ENCODE data around the gene MYPN. TPM values are rescaled to one million over a fixed set of nuclear protein-coding genes. Genes with fewer than 3 reads are reported as not detected.

Gene MYPN
- total RNA-seq, 1 experiment from 2014 or later = not detected

DNA sequence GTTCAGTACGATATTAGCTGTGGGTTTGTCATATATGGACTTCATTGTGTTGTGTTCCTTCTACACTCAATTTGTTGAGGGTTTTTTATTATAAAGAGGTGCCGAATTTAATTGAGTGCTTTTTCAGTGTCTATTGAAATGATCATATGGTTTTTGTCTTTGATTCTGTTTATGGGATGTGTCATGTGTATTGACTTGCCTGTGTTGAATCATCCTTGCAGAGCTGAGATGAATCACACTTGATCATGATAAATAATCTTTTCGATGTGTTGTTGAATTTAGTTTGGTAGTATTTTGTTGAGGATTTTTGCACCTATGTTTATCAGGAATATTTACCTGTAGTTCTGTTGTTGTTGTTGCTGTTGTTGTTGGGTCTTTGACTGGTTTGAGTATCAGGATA, 82.8 kb downstream of the MYPN start:
- H3K4me1 Mint-ChIP-seq = no peaks in the 10 kb centered on the region
- Histone ChIP-seq H4K91ac (ENCODE audit: insufficient read length, low read depth, low read length) (no peak overlapping the region), H3K56ac (ENCODE audit: insufficient read length, low read depth, low read length) (no peak overlapping the region), H4K20me1 (ENCODE audit: control insufficient read depth, insufficient read depth, insufficient read length) (no peaks in the 10 kb centered on the region), H3K18ac (ENCODE audit: insufficient read length, low read depth, low read length) (no peak overlapping the region), H3K9me3 (ENCODE audit: control insufficient read depth, low read depth, low read length) (no peaks in the 10 kb centered on the region), H4K5ac (ENCODE audit: insufficient read length, low read depth, low read length) (no peak overlapping the region), H3K4ac (ENCODE audit: low read depth, low read length) (no peak overlapping the region), H2BK12ac (ENCODE audit: insufficient read length, low read depth, low read length) (no peak overlapping the region), H2BK120ac (ENCODE audit: low read depth, low read length, poor library complexity, severe bottlenecking) (no peak overlapping the region), H3K79me1 (ENCODE audit: insufficient read depth, low read depth, low read length, poor library complexity, severe bottlenecking) (no peaks in the 10 kb centered on the region), H3K4me2 (ENCODE audit: insufficient read depth, insufficient read length, low read length) (no peak overlapping the region), H2BK15ac (ENCODE audit: low read depth, low read length) (no peak overlapping the region), H3K27me3 (ENCODE audit: insufficient read depth, low read length) (no peaks in the 10 kb centered on the region), H3K14ac (ENCODE audit: insufficient read depth, low read length) (no peak overlapping the region), H3K27ac (ENCODE audit: insufficient read length, low read depth, low read length) (no peak overlapping the region), H3K23ac (ENCODE audit: insufficient read length, low read depth, low read length) (no peak overlapping the region), H3T11ph (ENCODE audit: low read length) (no peak overlapping the region), H4K8ac (replicated peaks; ENCODE audit: insufficient read length, low read depth, low read length) (no peak overlapping the region), H3K79me2 (ENCODE audit: insufficient read depth, low read length) (no peaks in the 10 kb centered on the region), H3K9ac (ENCODE audit: extremely low read depth, insufficient read length, low read length) (no peak overlapping the region), H2AFZ (ENCODE audit: low read length) (no peak overlapping the region), H2AK5ac (ENCODE audit: insufficient read length, low read length) (no peak overlapping the region), H2BK20ac (ENCODE audit: low read depth, low read length, poor library complexity, severe bottlenecking) (no peak overlapping the region), H2BK5ac (ENCODE audit: insufficient read length, low read length) (no peak overlapping the region), H3K23me2 (ENCODE audit: insufficient read length, low read depth, low read length, poor library complexity, severe bottlenecking) (no peaks in the 10 kb centered on the region), H3K4me1 (ENCODE audit: insufficient read depth, low read length) (no peaks in the 10 kb centered on the region)
- H3K9me3 Mint-ChIP-seq = peaks cover 4 to 10% of the 10 kb centered on the region in 2 experiments; a peak in 3 of 5 replicates
- H3K36me3 Mint-ChIP-seq (ENCODE audit: insufficient read depth in 1 of 3, low read depth in 3 of 3) = peaks cover 0 to 7% (median 0%) of the 10 kb centered on the region in 3 experiments; a peak in 2 of 7 replicates
- H3K27ac Mint-ChIP-seq = no peak overlapping the region
- H3K27me3 Mint-ChIP-seq (ENCODE audit: low read depth) = no peaks in the 10 kb centered on the region
- no peak for DNase-seq
- no peak overlapping the region for H3K4me3 Mint-ChIP-seq
- no CpG with 5 or more reads among the region's 3 CpGs for WGBS (ENCODE audit: extremely low coverage, insufficient read length, low lambda C conversion rate)
- TF ChIP-seq, protein P1, sequence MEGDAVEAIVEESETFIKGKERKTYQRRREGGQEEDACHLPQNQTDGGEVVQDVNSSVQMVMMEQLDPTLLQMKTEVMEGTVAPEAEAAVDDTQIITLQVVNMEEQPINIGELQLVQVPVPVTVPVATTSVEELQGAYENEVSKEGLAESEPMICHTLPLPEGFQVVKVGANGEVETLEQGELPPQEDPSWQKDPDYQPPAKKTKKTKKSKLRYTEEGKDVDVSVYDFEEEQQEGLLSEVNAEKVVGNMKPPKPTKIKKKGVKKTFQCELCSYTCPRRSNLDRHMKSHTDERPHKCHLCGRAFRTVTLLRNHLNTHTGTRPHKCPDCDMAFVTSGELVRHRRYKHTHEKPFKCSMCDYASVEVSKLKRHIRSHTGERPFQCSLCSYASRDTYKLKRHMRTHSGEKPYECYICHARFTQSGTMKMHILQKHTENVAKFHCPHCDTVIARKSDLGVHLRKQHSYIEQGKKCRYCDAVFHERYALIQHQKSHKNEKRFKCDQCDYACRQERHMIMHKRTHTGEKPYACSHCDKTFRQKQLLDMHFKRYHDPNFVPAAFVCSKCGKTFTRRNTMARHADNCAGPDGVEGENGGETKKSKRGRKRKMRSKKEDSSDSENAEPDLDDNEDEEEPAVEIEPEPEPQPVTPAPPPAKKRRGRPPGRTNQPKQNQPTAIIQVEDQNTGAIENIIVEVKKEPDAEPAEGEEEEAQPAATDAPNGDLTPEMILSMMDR (conservative IDR thresholded peaks at IDR 0.05) = no peak

Measured in H9 (cell line).